Sigmoid colon (tissue), 3 donors: ENCODE data around the gene SDK1.

Source experiments
- CTCF ChIP-seq, 4 experiments: fragments of 450-650 bp in 3 of 4; fragments of 200-600 bp in 1 of 4; IDR thresholded peaks; one replicate each; pipeline ENCODE4 v1.5.1; 2016 to 2019; ENCODE audit warnings: antibody characterized with exemption in 4 of 4, mild to moderate bottlenecking in 3 of 4, moderate library complexity in 2 of 4
- POLR2A ChIP-seq, 2 donors: fragments of 450-650 bp; IDR thresholded peaks; one replicate each; pipeline ENCODE4 v1.6.1; 2016; ENCODE audit warnings: antibody characterized with exemption in 2 of 2, mild to moderate bottlenecking in 2 of 2, moderate library complexity in 2 of 2

GRCh38 chr7:4191046-4191445 lies 890.0 kb downstream of the SDK1 start:
- TF ChIP-seq CTCF (IDR thresholded peaks at IDR 0.05) (no peak), POLR2A (IDR thresholded peaks at IDR 0.05) (no peak)
